Thyroid gland (tissue), 4 donors: Measurements from ENCODE around the gene CLPSL1.

ENCODE experiments used
- CTCF ChIP-seq, 6 experiments: fragments of 200-600 bp in 3 of 6; fragments of 450-650 bp in 3 of 6; sonication (generic) in 3 of 6; IDR thresholded peaks; one replicate each; pipeline ENCODE4 v1.5.1; 2016 to 2019; ENCODE audit warnings: antibody characterized with exemption in 6 of 6, mild to moderate bottlenecking in 2 of 6, inconsistent platforms in 1 of 6, moderate library complexity in 1 of 6
- POLR2A ChIP-seq, 2 donors: fragments of 450-650 bp; IDR thresholded peaks; one replicate each; pipeline ENCODE4 v1.6.1; 2017; ENCODE audit warnings: antibody characterized with exemption in 2 of 2, mild to moderate bottlenecking in 2 of 2, moderate library complexity in 1 of 2

GRCh38 chr6:35787266-35788218 is 6.7 kb downstream of the CLPSL1 start:
- no peak for TF ChIP-seq CTCF (IDR thresholded peaks at IDR 0.05)
- TF ChIP-seq POLR2A (IDR thresholded peaks at IDR 0.05): no peak
